ENCODE measurements around the gene CALHM1.
A peak's percentile ranks its signal among the peaks of the same experiment; 100 is the strongest.

Gene CALHM1

GRCh38 chr10:103473261-103473671 is 14.6 kb upstream of the CALHM1 start:
- no peak overlapping the region for H2AFZ ChIP-seq (ENCODE audit: low read depth, low read length)
- no peaks in the 10 kb centered on the region for H3K79me2 ChIP-seq (ENCODE audit: insufficient read depth, low read length)
- DNase-seq (no peak), ATAC-seq (ENCODE audit: insufficient read depth, low read depth) (no peak)
- H3K9me3 ChIP-seq (ENCODE audit: insufficient read depth, low read length, severe bottlenecking), result no peaks in the 10 kb centered on the region
- H4K20me1 ChIP-seq (ENCODE audit: insufficient read depth, low read length), result no peaks in the 10 kb centered on the region
- H3K27me3 ChIP-seq (ENCODE audit: insufficient read depth, low read length, poor library complexity), result no peaks in the 10 kb centered on the region
- H3K36me3 ChIP-seq (ENCODE audit: insufficient read depth, low read length), result no peaks in the 10 kb centered on the region
- H3K4me2 ChIP-seq (ENCODE audit: insufficient read depth, low read length), result no peak overlapping the region
- TF ChIP-seq EZH2 (IDR thresholded peaks at IDR 0.05; ENCODE audit: borderline replicate concordance, low read depth, low read length, severe bottlenecking) (no peak), CTCF (IDR thresholded peaks at IDR 0.05; ENCODE audit: borderline replicate concordance, extremely low read depth, low read length, poor library complexity, severe bottlenecking) (no peak)
- H3K4me1 ChIP-seq (ENCODE audit: insufficient read depth, low read length), result peaks cover 22% of the 10 kb centered on the region
- no peak overlapping the region for H3K27ac ChIP-seq (ENCODE audit: low read length)
- no peak overlapping the region for H3K9ac ChIP-seq (ENCODE audit: low read depth, low read length)
- no peak overlapping the region for H3K4me3 ChIP-seq (ENCODE audit: low read depth in 1 of 2, low read length in 2 of 2)

DNA sequence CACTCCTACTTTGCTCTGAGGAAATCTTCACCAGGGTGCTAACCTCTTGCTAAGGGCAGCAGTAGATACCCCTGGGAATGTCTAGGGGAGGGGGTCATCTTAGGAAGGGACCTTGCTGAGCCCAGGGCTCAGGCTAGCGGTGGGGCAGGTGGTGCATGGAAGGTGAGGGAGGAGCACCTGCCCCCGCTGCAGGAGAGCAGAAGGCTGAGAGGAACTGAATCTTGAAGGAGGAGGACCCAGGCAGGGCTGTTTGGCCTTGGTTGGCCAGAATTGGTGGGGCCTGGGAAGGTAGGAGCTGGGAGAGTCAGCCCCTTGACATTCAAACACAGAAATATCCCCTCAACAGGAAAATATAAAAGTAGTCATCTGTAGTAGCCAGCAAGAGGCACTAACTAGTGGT is 13.3 kb upstream of the CALHM1 start:
- TF ChIP-seq CTCF (IDR thresholded peaks at IDR 0.05; ENCODE audit: borderline replicate concordance, extremely low read depth, low read length, poor library complexity, severe bottlenecking) (no peak), EZH2 (IDR thresholded peaks at IDR 0.05; ENCODE audit: borderline replicate concordance, low read depth, low read length, severe bottlenecking) (no peak)
- Histone ChIP-seq H2AFZ (ENCODE audit: low read depth, low read length) (no peak overlapping the region), H3K9ac (ENCODE audit: low read depth, low read length) (peak overlapping the region; percentile 8; the same call in 1 of the 2 replicates), H3K36me3 (ENCODE audit: insufficient read depth, low read length) (no peaks in the 10 kb centered on the region), H3K9me3 (ENCODE audit: insufficient read depth, low read length, severe bottlenecking) (no peaks in the 10 kb centered on the region), H3K27me3 (ENCODE audit: insufficient read depth, low read length, poor library complexity) (no peaks in the 10 kb centered on the region), H3K4me2 (ENCODE audit: insufficient read depth, low read length) (peak overlapping the region; percentile 41; the same call in 1 of the 2 replicates), H3K79me2 (ENCODE audit: insufficient read depth, low read length) (no peaks in the 10 kb centered on the region), H3K4me1 (ENCODE audit: insufficient read depth, low read length) (peaks cover 22% of the 10 kb centered on the region), H4K20me1 (ENCODE audit: insufficient read depth, low read length) (no peaks in the 10 kb centered on the region), H3K4me3 (ENCODE audit: low read depth in 1 of 2, low read length in 2 of 2) (no peak overlapping the region), H3K27ac (ENCODE audit: low read length) (peak overlapping the region; percentile 23; the same call in 1 of the 2 replicates)
- no peak for DNase-seq
- no peak for ATAC-seq (ENCODE audit: insufficient read depth, low read depth)

- no peaks in the 10 kb centered on the region for H3K27me3 ChIP-seq (ENCODE audit: insufficient read depth, low read length, poor library complexity)
- peak overlapping the region; percentile 41 for H3K4me2 ChIP-seq (ENCODE audit: insufficient read depth, low read length)
- ATAC-seq (ENCODE audit: insufficient read depth, low read depth) (peak; percentile 89), DNase-seq (peak; percentile 84)
- H3K9me3 ChIP-seq (ENCODE audit: insufficient read depth, low read length, severe bottlenecking), result no peaks in the 10 kb centered on the region
- H3K27ac ChIP-seq (ENCODE audit: low read length), result peak overlapping the region; percentile 41
- TF ChIP-seq EZH2 (IDR thresholded peaks at IDR 0.05; ENCODE audit: borderline replicate concordance, low read depth, low read length, severe bottlenecking) (no peak), CTCF (IDR thresholded peaks at IDR 0.05; ENCODE audit: borderline replicate concordance, extremely low read depth, low read length, poor library complexity, severe bottlenecking) (no peak)
- no peak overlapping the region; a peak in 1 of 4 replicates for H3K4me3 ChIP-seq (ENCODE audit: low read depth in 1 of 2, low read length in 2 of 2)
- peak overlapping the region; percentile 8 for H3K9ac ChIP-seq (ENCODE audit: low read depth, low read length)
- H3K36me3 ChIP-seq (ENCODE audit: insufficient read depth, low read length), result no peaks in the 10 kb centered on the region
- no peaks in the 10 kb centered on the region for H3K79me2 ChIP-seq (ENCODE audit: insufficient read depth, low read length)
- H2AFZ ChIP-seq (ENCODE audit: low read depth, low read length), result peak overlapping the region; percentile 53; the same call in 1 of the 2 replicates
- peaks cover 22% of the 10 kb centered on the region for H3K4me1 ChIP-seq (ENCODE audit: insufficient read depth, low read length)
- H4K20me1 ChIP-seq (ENCODE audit: insufficient read depth, low read length), result no peaks in the 10 kb centered on the region
Observed at GRCh38 chr10:103470761-103471653, 12.3 kb upstream of the CALHM1 start.

Measured in DND-41 (cell line).